GM21529 (cell line): ENCODE measurements around the gene SLC18A2.
A peak's percentile ranks its signal among the peaks of the same experiment; 100 is the strongest.

Experiments used
- ATAC-seq: cut with Tn5 transposase; IDR thresholded peaks from one replicate; pipeline ENCODE4 v1.9.1; 2021; ENCODE audit not compliant: unreplicated experiment

SLC18A2 gene

DNA sequence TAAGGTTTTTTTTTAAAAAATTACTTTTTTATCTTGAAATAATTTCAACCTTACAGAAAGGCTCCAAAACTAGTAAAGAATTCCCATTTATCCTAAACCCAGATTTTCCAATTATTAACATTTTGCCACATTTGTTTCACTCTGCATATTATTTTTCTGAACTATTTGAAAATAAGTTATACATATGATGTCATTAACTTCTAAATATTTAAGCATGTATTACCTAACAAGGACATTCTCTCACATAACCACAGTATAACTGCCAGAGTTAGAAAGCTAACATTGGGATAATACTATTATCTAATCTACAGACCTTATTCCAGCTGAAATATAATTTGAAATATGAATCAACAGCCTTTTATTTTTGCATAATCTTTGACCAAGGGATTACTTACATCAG lies 65.8 kb downstream of the SLC18A2 start:
- ATAC-seq = no peak

DNA sequence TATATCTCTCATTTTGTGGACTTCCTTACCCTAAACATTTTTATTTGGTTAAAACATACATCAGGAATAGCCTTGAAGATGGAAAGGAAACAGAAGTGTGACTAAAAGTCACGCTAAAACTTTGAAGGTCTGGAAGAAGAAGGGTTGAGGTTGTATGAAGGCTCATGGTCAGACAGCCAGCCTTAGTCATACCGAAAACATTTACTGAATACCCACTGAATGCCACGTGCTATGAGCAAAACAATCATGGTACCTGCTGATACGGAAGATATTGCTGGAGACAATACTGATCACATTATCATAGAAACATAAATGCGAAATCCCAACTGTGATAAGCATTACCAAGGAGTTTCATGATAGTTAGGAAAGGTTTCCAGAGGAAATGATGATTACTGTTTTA lies 70.3 kb downstream of the SLC18A2 start:
- ATAC-seq = no peak

DNA sequence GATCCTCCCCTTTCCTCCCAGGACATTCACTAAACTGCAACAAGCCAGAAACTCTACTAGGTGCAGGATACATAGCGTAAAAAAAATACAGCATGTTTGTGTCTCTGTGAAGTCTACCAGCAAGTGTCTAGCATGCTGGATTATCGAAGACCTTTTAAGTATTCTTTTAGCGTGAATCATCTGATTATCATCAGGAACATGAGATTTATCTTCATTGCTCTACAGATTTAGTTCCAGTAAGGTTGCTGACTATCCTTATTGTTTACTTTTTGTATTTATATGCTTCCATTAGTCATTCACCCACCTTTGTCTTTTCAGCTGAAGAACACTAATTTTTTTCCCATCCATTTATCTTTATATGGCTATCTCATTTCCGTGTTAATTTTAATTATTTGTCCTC lies 71.5 kb downstream of the SLC18A2 start:
- ATAC-seq = no peak

DNA sequence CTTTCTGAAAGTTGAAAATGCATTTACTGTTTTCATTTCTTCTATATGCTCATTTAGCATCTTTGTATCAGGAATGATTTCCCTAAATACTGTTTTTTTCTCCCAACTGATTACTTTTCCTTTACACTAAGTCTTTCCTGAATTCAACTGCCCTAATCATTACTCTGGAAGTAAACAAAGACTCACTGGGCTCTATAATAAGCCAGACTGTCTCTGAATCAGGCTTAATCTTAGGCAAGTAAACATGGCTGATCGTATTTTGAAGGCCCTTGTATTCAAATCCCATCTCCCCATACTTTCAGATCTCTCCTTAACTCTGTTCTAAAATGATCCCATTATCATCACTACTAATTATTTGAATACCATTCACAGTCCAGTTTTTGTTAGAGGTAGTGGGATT lies 72.7 kb downstream of the SLC18A2 start:
- no peak for ATAC-seq

DNA sequence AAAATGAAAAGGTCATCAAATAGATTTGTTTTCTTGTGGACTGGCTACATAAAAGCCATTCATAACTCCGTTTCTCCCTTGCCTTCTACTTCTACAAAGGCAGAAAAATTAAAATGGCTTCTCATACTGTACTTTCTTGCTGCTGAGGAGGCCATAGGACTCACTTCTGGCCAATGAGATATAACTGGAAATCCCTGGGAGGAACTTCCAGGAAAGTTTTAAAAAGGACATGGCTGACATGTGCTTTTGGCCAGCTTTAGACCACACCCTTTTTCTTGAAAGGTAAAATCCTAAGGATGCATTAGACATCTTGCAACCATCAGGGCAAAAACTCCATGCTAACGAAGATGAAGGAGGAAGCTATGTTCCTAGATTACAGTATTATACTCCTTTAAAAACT lies 75.8 kb downstream of the SLC18A2 start:
- no peak for ATAC-seq

DNA sequence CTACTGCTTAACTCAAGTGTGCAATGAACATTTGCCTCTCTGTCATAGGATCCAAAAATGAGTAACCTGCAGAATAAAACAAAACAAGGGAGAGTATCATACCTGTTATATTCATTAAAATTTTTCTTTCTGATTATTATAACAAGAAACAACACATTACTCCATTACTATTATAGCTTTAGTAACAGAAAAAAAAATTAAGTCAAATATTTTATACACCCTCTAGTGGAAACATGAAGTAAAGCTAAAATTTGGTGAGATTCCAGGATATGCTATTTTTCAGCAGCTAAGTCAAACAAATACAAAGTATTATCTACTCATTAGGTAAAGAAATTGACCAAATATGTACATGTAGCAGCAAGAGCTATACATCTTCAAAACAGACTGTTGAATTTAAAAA lies 78.0 kb downstream of the SLC18A2 start:
- ATAC-seq = no peak

DNA sequence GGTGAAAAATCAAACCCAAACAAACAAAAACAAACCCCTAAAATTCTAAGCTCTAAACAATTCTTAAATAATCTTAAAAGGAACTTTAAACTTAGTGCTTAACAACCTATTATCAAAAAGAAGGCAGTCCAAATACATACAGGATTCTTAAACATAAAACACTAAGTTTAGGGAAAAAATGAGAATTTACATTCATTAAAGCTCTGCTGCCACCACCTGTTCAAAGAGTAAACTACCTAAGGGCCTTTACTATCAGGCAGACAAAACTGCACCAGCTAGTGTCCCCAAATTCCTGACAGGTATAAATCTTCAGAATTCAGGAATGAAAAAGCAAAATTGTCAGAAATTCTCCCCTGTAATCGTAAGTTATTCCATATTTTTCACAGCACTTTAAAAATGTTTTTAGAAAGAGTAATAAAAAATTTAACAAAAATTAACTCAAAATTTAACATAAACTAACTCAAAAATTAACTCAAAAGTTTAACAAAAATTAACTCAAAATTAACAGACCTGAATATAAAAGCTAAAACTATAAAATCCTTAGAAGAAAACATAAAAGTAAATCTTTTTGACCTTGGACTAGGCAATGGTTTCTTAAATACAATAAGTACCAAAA lies 79.2 kb downstream of the SLC18A2 start:
- ATAC-seq = peak; percentile 69

DNA sequence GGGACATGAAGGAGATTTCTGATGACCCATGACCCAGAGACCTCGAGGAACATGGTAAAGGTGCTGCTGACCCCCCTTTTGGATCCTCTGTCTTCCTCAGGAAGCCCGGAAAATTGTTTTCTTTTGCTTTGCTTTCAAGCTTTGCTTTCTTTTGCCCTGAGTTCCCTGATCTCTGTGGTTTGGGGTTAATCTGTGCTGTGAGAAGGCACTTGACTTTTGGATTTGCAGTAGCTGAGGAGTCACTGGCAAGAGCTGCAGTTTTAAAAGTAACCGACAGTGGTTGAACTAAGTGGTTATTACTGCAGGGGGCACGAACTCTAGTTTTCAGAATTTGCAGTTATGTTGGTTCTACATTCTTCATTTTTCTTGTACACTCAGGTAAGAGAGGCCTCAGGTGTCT lies 81.3 kb downstream of the SLC18A2 start:
- ATAC-seq = no peak

DNA sequence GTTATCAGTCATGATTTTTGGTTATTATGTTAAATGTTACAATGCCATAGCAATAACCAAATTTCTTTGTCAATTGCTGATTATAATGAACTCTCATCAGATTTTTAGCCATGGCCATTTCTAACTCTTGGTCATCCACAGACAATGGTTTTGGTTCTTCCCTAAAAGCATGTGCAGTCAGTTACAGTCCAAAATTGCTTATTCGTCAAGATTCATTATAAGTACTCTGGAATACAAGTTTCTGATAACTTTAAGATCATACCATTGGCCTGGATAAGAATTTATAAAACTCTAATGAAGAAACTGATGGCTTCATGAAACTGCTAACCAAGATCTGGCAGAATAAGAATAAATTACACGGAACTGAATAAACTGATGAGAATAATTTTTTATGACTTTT lies 83.5 kb downstream of the SLC18A2 start:
- no peak for ATAC-seq

DNA sequence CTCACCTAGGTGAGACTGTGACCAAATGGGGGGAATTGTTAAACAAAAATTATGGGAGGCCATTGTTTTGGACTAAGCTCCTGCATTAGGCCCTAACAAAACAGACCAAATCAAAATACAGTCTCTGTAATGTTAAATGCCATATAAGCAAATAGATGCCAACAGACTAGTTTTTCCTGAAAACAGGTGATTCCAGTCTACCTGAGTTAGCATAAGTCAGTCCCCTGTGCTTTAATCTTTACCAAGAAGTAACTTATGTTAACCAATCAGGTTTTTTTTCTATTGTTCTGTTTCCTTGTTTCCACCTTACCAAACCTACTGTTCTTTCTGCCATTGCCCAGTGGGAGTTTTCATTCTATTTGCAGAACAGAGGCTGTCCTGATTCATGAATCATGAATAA lies 86.3 kb downstream of the SLC18A2 start:
- no peak for ATAC-seq
